ENCODE results near the gene ACYP1.

The ACYP1 gene

DNA sequence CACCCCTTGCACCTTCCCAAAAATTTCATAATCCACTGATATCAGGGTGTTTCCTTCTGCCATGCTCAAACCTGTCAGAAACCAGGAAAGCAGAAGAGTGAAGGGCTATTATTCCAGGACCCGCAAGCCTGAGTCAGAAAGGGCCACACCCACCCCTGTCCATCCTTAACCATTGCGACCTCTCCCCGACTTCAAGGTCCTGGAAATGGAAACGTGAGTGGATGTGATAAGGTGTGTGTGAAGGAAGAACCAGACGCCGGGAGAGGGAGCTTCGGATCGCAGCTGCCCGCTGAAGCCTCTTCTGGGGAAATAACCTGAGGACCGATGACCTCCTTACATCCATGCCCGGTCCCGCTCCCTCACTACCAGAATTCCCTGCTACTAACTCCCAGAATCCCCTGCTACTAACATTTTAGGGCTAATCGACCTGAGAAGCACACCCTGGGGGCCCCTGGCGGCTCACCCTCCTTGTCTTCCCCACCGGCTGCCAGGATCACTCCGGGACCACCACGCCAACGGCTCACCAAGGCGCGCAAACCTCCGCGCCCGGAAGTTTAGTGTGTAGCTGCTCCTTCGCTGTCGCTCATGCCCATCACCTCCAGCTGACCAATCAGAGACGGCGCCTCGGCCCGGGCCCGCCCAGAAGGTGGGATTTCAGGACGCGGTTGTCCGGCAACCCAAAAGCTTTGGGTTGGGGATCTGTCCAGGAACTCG lies at the start of gene ACYP1:
ACYP1 (minus strand) TSS at position 534 of the 714 bp plus-strand sequence; CDS start at position 63, 471 bp downstream.
- peak; percentile 86 for DNase-seq (ENCODE audit: low spot score)

GRCh38 chr14:75109877-75110276 lies 46.1 kb upstream of the ACYP1 start:
- DNase-seq (ENCODE audit: low spot score), result no peak

DNA sequence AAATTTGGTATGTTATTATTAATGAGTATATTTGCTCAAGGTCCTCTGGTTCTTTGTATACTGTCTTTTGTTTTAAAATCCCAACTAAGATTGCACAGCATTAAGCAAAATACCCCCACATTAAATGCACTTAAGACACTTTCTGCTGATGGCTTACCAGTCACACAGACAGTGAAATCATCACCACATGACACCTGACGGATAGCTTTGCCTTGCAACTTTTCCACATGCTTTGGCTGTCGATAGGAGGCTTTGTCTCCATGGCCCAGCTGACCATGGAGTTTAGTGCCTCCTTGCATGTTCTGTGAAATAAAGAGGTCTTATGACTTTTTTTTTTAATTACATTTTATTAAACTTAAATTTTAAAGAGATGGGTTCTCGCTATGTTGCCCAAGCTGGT lies 43.4 kb upstream of the ACYP1 start:
- DNase-seq (ENCODE audit: low spot score), result no peak

DNA sequence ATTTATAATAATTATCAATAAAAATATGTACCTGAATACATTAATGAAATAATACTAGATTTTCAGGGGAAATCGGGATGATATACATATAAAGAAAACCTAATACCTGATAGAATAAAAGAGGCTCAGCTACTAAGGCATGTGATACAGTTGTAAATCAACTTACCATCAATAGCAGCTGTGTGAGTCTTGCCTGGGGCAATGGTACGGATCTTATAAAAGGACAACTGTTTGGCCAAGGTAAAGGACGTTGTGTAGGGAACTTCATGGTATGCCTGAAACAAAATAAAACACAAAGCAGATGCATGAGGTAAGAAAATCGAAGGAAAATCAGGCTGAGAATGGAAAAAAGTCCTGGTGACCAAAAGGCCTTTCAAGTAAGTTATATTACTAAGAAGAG lies 37.7 kb upstream of the ACYP1 start:
- DNase-seq (ENCODE audit: low spot score), result no peak

DNA sequence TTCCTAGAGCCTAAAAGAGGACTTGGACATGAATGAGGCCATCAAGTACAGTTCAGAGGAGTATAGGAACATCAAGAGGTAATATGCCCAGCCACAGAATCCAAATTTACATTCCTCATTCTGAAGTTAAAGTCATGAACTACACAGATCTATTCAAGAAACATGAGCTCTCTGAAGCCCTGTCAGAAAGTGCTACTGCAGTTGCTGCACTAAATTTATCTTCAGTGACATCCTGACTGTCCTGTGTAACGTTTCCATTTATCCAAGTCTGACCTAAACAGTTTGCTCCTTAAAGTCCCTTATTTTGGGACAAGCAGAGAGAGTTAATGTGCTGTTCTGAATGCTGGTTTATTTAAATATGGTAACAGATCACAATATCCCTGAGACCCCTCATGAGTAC lies 34.9 kb upstream of the ACYP1 start:
- no peak for DNase-seq (ENCODE audit: low spot score)

GRCh38 chr14:75098212-75098611 lies 34.4 kb upstream of the ACYP1 start:
- DNase-seq (ENCODE audit: low spot score), result no peak

DNA sequence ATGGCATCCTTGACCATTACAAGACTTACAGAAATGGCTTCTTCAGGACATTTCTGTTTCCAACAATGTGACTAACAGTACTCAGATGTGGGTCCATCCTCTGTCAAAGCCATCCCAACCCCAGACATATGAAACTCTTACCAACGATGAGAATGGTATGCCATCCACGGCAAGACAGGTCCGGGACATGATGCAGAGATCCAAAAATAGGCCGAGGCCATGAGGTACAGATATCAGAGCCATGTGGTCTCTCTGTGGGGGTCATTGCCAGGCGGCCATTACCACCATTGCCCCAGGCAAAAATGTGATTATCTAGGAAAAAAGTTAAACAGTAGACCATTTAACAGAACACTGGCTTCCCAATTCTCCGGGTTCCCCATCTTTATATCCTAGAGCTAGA lies 33.1 kb upstream of the ACYP1 start:
- no peak for DNase-seq (ENCODE audit: low spot score)

DNA sequence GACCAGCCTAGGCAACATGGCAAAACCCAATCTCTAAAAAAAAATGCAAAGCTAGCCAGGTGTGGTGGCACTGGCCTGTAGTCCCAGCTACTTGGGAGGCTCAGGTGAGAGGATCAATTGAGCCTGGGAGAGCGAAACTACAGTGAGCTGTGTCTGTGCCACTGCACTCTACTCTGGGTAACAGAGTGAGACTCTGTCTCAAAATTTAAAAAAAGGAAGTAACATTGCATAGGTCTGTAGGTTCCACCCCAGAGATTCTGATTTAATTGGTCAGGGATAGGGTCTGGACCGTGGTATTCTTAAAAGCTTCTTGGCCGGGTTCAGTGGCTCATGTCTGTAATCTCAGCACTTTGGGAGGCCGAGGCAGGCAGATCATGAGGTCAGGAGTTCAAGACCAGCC lies 31.9 kb upstream of the ACYP1 start:
- no peak for DNase-seq (ENCODE audit: low spot score)

DNA sequence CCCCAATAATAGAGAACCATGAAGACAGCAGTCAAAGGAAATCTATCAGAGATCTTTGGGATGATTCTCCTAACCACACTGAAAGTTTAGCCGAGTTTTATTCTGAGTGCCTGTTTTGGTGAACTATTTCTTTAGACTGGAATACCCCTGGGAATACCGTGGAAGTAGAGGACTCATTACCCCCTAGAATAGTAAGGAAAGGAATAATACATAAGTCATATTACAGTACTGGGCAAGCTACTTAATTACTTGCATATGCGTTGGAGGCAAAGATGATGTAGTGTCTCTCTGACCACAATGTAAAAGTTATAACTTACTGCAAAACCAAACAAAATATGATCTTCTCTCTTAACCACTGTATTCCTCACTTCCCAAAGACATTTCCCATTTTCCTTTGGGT lies 31.1 kb upstream of the ACYP1 start:
- DNase-seq (ENCODE audit: low spot score), result no peak

DNA sequence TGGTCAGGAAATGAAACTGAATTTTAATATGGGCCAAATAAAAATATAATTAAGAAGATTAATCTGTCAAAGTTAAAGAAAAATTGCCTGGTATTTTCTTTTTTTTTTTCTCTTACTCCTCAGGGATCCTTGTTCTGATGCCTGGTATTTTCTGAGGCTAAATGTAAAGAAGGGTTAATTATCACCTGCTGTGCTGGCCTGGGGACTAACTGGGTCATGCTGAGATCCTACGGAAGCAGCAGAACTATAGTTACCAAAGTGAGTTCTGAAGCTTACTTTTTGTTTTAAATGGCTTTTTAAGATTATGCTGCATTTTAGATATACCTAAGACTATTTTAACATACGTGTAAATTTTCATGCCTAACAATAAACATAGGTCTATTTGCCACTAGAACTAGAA lies 28.9 kb upstream of the ACYP1 start:
- no peak for DNase-seq (ENCODE audit: low spot score)

- no peak for DNase-seq (ENCODE audit: low spot score)
These were observed 27.4 kb upstream of the ACYP1 start for GRCh38 chr14:75091251-75091650.

GRCh38 chr14:75090353-75090752 lies 26.5 kb upstream of the ACYP1 start:
- DNase-seq (ENCODE audit: low spot score), result no peak

GRCh38 chr14:75088566-75089373 lies 24.9 kb upstream of the ACYP1 start:
- DNase-seq (ENCODE audit: low spot score), result peak; percentile 44

- DNase-seq (ENCODE audit: low spot score), result no peak
These were observed 24.3 kb upstream of the ACYP1 start for GRCh38 chr14:75088153-75088552.

DNA sequence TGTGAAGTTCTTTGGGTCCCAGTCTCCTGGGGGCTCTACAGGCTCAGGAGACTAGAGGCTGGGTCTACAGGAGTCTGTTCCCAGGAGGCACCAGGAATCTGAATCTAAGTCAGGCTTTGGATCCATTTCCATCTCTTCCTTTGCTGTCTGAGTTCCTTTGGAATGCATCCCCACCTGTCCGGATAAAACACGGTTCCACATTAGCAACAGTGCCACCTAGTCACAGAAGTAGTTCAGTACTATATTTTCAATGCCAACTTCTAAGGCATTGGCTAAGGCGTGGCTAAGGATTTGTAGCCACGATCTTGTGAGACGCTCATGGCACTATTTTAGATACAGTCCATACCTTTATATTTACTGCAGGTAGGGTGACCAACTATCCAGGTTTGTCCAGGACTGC lies 20.7 kb upstream of the ACYP1 start:
- no peak for DNase-seq (ENCODE audit: low spot score)

DNA sequence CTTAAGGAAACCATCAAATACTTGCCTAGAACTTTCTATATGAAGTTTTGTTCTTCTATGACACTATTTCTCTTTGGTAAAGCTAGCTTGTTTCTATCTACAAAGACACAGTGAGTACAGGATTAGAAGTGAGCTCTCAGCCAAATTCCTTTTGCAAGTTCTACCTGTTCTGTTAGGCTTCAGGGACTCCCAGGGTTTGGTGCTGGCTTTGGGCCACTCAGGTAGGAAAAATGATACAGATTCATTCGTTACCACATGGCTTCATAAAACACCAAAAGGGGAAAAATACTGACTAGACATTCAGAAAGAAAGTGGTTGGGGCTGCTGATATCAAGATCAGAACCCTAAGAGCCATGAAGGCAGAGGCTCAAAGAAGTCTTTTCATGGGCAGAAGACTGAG lies 19.4 kb upstream of the ACYP1 start:
- DNase-seq (ENCODE audit: low spot score), result no peak

DNA sequence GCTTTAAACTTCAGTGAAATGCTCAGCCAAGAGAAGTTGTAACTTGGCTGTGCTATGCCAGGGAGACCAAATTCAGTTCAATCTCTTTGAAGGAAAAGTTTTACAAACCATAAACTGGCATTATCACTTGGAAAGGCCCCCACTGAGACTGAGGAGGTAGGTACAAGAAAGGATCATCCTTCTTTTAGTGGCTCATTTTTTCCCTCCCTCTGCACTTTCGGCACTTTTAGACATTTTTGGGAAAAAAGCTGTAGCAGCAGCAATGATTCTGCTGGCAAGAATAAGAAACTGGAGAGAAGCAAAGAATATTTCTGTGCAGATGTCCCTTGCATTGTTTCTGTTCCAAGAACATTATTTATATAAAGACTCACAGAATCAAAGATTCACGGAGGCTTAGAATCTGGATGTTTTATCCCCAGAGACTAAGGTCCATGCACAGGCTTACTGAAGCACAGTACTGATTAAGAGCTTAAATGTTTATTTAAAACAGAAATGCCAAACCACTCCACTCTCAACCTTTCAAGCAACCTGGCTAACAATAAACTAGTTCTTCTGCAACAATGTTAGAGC lies 17.9 kb upstream of the ACYP1 start:
- no peak for DNase-seq (ENCODE audit: low spot score)

GRCh38 chr14:75079521-75079920 lies 15.7 kb upstream of the ACYP1 start:
- no peak for DNase-seq (ENCODE audit: low spot score)

DNA sequence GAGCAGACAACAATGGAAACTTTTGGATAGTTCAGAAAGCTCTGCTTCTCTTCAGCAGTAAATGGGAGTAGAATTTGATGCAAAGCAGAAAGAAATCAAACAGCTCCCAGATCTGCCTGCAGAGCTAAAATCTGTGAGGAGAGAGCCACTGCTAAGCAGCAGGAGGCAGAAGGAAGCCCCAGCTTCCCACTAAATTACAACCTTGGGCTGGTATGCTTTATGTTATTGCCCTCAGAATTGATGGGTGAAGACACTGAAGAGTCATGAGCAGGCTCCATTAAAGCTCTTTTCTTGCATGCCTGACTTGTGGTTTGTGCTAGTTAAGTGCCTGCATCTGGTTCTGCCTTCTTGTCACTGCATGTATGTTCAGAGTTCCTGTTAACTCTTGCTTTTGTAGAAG lies 14.0 kb upstream of the ACYP1 start:
- no peak for DNase-seq (ENCODE audit: low spot score)

DNA sequence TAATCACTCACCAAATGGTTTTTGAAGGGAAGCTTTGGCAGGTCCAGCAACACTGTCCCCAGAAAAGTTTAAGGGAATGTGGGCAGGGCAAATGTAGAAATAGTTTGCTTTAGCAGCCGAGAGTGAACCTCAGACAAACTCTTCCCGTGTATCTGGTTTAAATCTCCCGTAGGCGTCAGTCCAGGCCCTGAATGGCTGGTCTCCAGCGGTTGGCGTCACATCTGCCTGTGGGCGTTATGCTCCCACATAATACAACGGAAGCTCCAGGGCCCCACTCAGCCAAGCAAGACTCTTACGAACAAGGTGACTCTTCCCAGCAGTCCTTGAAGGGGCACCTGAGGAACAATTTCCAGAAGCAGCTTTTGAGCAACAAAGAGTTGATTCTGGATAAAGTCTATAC lies 6.6 kb upstream of the ACYP1 start:
- DNase-seq (ENCODE audit: low spot score), result no peak

DNA sequence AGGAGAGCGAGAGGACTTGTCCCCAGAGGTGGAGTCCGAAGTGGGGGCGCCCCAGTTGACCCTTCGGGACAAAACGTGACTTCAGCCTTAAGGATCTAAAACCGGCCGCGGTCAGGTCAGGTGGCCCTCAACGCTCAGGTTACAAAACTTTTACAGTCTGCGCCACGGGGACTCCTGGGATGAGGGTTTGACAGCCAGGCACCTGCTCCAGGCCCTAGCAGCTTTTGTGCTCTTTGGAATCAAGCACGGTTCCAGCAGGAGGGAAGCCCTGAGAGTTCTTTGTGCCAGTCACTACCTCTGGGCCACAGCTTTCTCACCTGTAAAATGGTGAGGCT lies 6.0 kb upstream of the ACYP1 start:
- DNase-seq (ENCODE audit: low spot score), result peak; percentile 35

DNA sequence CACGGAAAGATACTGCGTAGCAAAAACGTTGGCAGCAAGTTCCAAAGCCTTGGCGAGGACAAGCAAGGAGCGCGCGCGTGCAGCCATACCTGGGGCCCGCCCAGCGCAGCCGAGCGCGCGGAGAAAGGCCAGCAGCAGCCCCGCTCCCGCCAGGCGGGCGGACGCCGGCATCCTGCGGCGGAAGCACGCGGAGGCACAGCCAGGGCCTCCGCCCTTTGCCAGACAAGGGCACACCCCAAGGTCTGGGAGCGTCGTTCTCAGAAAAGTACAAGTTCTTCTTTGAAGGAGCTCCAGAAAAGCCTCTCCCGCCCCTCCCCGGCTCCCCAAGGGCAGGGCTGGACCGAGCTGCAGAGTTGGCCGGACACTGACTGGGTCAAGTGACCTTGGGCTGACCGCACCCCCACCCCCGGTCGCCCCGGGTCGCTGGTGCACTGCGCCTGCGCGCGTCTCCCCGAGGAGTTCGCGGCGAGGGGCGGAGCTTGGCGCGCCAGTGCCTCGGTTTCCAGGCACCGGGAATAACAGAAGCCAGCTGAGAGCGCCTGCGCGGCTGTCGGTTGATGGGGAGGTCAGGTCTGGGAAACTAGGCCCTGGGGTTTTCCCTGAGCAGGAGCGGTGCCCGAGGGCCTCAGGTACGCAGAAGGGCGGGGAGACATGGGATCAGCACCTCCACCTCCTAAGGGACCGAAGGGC lies 5.4 kb upstream of the ACYP1 start, which contains the start of gene ZC2HC1C:
ZC2HC1C (plus strand) TSS at position 521 of the 690 bp plus-strand sequence. CDS start 933 bp downstream, outside the sequence.
- DNase-seq (ENCODE audit: low spot score), result peak; percentile 89

All from HuH-7 (cell line).